WTC11 (cell line): ENCODE results near the gene ABCD2. TPM values are rescaled to one million over a fixed set of nuclear protein-coding genes. Genes with fewer than 3 reads are reported as not detected.

Source experiments
- ATAC-seq: fragments of 200-7000 bp; cut with Tn5 transposase; 2 replicates; pipeline ENCODE4 v1.10.0; 2021; ENCODE audit warnings: mild to moderate bottlenecking, moderate library complexity
- CTCF ChIA-PET: fragments of 300-600 bp; sonication (Branson Sonifier 250); formaldehyde crosslinking; loops from one replicate; lab custom pipeline; 2021; ENCODE audit warnings: antibody characterized with exemption; lab: Charles Lee
- POLR2A ChIA-PET: fragments of 350-600 bp; sonication (Branson Sonifier 250); formaldehyde crosslinking; loops from one replicate; lab custom pipeline; 2021; ENCODE audit warnings: antibody characterized with exemption; lab: Charles Lee
- DNase-seq: peaks from one replicate; pipeline ENCODE4 v3.0.0; 2021; ENCODE audit warnings: low spot score
- H3K27ac Mint-ChIP-seq: 2 replicates; pipeline ENCODE4 v1.8.0; 2021; ENCODE audit warnings: mixed read lengths
- H3K27me3 Mint-ChIP-seq: 2 replicates; pipeline ENCODE4 v1.8.0; 2021; ENCODE audit warnings: low read depth, mild to moderate bottlenecking, moderate library complexity, mixed read lengths
- H3K36me3 Mint-ChIP-seq: 2 replicates; pipeline ENCODE4 v1.8.0; 2021; ENCODE audit warnings: mixed read lengths
- H3K4me1 Mint-ChIP-seq: 2 replicates; pipeline ENCODE4 v1.8.0; 2022; ENCODE audit warnings: mixed read lengths
- H3K4me3 Mint-ChIP-seq: 2 replicates; pipeline ENCODE4 v1.8.0; 2021; ENCODE audit warnings: mild to moderate bottlenecking, moderate library complexity, mixed read lengths
- H3K9me3 Mint-ChIP-seq: 2 replicates; pipeline ENCODE4 v1.8.0; 2021; ENCODE audit warnings: mixed read lengths
- CBFB ChIP-seq: sonication (generic); formaldehyde crosslinking; IDR thresholded peaks from 2 replicates; pipeline ENCODE4 v1.8.1; 2022; ENCODE audit warnings: mild to moderate bottlenecking, low read depth, missing genetic modification reagents
- EMX1 ChIP-seq: fragments of 250-450 bp; sonication (Bioruptor Pico); IDR thresholded peaks from 2 replicates; pipeline ENCODE4 v1.8.0; 2021; ENCODE audit warnings: mild to moderate bottlenecking
- ESRRA ChIP-seq: sonication (generic); formaldehyde crosslinking; IDR thresholded peaks from 2 replicates; pipeline ENCODE4 v1.8.1; 2022; ENCODE audit warnings: mild to moderate bottlenecking, missing genetic modification reagents, borderline replicate concordance
- ETV6 ChIP-seq: sonication (generic); formaldehyde crosslinking; IDR thresholded peaks from 2 replicates; pipeline ENCODE4 v1.8.1; 2022; ENCODE audit warnings: mild to moderate bottlenecking, missing genetic modification reagents
- FOXJ3 ChIP-seq: sonication (generic); formaldehyde crosslinking; IDR thresholded peaks from 2 replicates; pipeline ENCODE4 v1.9.0; 2021; ENCODE audit warnings: missing genetic modification reagents, mild to moderate bottlenecking, borderline replicate concordance
- ZBTB21 ChIP-seq: sonication (generic); formaldehyde crosslinking; IDR thresholded peaks from 2 replicates; pipeline ENCODE4 v1.8.1; 2023; ENCODE audit warnings: mild to moderate bottlenecking, missing genetic modification reagents, borderline replicate concordance
- ZNF138 ChIP-seq: sonication (generic); formaldehyde crosslinking; conservative IDR thresholded peaks from 2 replicates; pipeline ENCODE4 v1.8.1; 2022; ENCODE audit warnings: mild to moderate bottlenecking, moderate library complexity, missing genetic modification reagents
- ZNF232 ChIP-seq: sonication (generic); formaldehyde crosslinking; IDR thresholded peaks from 2 replicates; pipeline ENCODE4 v1.8.0; 2022; ENCODE audit warnings: mild to moderate bottlenecking, missing genetic modification reagents
- total RNA-seq: library from RNA; stranded (reverse); gene quantifications from 3 replicates; pipeline ENCODE4 v1.2.3, GENCODE V29; 2021
- TF ChIP-seq, protein P1 (sequence below): sonication (generic); formaldehyde crosslinking; IDR thresholded peaks from 2 replicates; pipeline ENCODE4 v1.8.1; 2023; ENCODE audit warnings: mild to moderate bottlenecking, missing genetic modification reagents, borderline replicate concordance
- TF ChIP-seq, protein P2 (sequence below): sonication (generic); formaldehyde crosslinking; IDR thresholded peaks from 2 replicates; pipeline ENCODE4 v1.8.0; 2023; ENCODE audit warnings: missing genetic modification reagents
- TF ChIP-seq, protein P3 (sequence below): sonication (generic); formaldehyde crosslinking; IDR thresholded peaks from 2 replicates; pipeline ENCODE4 v1.8.0; 2022; ENCODE audit warnings: mild to moderate bottlenecking, missing genetic modification reagents
- TF ChIP-seq, protein P4 (sequence below): fragments of 250-450 bp; sonication (Bioruptor Pico); IDR thresholded peaks from 2 replicates; pipeline ENCODE4 v1.9.0; 2021; ENCODE audit warnings: moderate library complexity, mild to moderate bottlenecking, inconsistent platforms, borderline replicate concordance
- TF ChIP-seq, protein P5 (sequence below): sonication (generic); formaldehyde crosslinking; IDR thresholded peaks from 2 replicates; pipeline ENCODE4 v1.8.1; 2023; ENCODE audit warnings: mild to moderate bottlenecking, missing genetic modification reagents, moderate library complexity
- TF ChIP-seq, protein P6 (sequence below): fragments of 250-450 bp; sonication (Bioruptor Pico); IDR thresholded peaks from 2 replicates; pipeline ENCODE4 v1.9.0; 2021; ENCODE audit warnings: mild to moderate bottlenecking, borderline replicate concordance
- TF ChIP-seq, protein P7 (sequence below): sonication (generic); formaldehyde crosslinking; IDR thresholded peaks from 2 replicates; pipeline ENCODE4 v1.8.1; 2022; ENCODE audit warnings: low read depth, mild to moderate bottlenecking, moderate library complexity, missing genetic modification reagents, borderline replicate concordance
- TF ChIP-seq, protein P8 (sequence below): sonication (generic); formaldehyde crosslinking; IDR thresholded peaks from 2 replicates; pipeline ENCODE4 v1.8.1; 2022; ENCODE audit warnings: mild to moderate bottlenecking, missing genetic modification reagents, moderate library complexity, borderline replicate concordance
- TF ChIP-seq, protein P9 (sequence below): sonication (generic); formaldehyde crosslinking; IDR thresholded peaks from 2 replicates; pipeline ENCODE4 v1.8.0; 2022; ENCODE audit warnings: mild to moderate bottlenecking, missing genetic modification reagents

Gene ABCD2
- total RNA-seq, 1 experiment from 2014 or later = not detected

DNA sequence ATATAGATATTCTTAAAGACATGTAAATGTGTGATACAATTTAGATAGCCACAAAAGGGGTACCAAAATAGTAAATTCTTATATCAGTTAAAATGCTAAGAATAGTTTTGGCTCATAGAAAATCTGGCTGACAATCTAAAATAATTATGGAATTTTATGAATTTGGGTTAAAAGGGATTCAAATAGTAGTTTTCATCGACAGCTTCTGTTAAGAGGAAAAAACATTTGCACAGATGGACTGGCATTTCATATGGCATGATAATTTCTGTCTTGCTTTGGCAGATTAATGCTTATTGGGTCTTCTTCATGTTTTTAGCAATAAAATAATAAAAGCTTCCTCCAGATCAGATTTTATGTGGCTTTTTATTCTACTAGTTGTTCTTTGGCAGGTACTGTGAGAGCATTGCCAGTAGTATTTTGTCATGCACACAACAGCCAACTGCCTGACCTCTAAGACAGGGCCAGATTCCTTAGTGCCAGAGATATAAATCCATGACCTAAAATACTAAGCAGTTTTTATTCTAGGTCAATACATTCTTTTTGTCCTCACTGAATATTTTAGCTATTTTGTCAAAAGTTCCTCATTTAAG, 9.1 kb downstream of the ABCD2 start:
- no peak for ATAC-seq
- POLR2A ChIA-PET = no interaction called here
- CTCF ChIA-PET = no interaction called here

DNA sequence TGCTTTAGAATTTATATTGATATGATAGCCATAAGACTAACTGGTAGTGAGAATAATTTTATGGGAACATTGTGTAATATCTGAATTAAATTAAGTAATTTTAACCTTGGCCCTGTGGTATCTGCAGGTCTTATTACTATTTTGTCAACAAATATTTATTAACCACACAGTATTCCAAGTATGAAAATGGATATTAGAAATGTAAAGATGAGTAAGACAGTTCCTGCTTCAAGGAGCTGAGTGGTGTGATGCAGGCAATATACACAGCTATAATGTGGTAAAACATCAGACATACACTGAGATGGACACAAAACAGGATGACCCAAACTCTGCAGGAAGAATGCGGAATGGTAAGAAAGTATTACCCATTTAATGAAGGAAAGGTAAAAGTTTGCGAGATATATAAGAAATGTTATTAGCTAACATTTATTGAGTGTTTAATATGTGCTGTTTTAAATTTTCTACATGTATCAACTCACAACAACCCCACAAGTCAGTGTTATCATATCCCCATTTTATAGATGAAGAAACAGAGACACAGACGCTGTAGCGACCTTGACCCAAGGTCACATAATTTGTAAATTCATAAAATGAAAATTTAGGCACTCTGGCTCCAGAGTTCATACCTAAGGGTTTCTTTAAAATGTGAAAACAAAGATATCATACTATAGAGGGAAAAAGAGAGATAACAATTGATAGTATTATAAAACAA, 12.7 kb downstream of the ABCD2 start:
- H3K9me3 Mint-ChIP-seq = no peaks in the 10 kb centered on the region
- DNase-seq (no peak), ATAC-seq (no peak)
- no peak overlapping the region for H3K4me3 Mint-ChIP-seq
- no peaks in the 10 kb centered on the region for H3K36me3 Mint-ChIP-seq
- H3K27me3 Mint-ChIP-seq = no peaks in the 10 kb centered on the region
- peaks cover 8% of the 10 kb centered on the region for H3K4me1 Mint-ChIP-seq
- CTCF ChIA-PET = no interaction called here
- no peak overlapping the region for H3K27ac Mint-ChIP-seq
- POLR2A ChIA-PET = no interaction called here
- TF ChIP-seq, protein P1, sequence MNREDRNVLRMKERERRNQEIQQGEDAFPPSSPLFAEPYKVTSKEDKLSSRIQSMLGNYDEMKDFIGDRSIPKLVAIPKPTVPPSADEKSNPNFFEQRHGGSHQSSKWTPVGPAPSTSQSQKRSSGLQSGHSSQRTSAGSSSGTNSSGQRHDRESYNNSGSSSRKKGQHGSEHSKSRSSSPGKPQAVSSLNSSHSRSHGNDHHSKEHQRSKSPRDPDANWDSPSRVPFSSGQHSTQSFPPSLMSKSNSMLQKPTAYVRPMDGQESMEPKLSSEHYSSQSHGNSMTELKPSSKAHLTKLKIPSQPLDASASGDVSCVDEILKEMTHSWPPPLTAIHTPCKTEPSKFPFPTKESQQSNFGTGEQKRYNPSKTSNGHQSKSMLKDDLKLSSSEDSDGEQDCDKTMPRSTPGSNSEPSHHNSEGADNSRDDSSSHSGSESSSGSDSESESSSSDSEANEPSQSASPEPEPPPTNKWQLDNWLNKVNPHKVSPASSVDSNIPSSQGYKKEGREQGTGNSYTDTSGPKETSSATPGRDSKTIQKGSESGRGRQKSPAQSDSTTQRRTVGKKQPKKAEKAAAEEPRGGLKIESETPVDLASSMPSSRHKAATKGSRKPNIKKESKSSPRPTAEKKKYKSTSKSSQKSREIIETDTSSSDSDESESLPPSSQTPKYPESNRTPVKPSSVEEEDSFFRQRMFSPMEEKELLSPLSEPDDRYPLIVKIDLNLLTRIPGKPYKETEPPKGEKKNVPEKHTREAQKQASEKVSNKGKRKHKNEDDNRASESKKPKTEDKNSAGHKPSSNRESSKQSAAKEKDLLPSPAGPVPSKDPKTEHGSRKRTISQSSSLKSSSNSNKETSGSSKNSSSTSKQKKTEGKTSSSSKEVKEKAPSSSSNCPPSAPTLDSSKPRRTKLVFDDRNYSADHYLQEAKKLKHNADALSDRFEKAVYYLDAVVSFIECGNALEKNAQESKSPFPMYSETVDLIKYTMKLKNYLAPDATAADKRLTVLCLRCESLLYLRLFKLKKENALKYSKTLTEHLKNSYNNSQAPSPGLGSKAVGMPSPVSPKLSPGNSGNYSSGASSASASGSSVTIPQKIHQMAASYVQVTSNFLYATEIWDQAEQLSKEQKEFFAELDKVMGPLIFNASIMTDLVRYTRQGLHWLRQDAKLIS (CRISPR knock-in tag) = no peak
- TF ChIP-seq EMX1 = no peak
- TF ChIP-seq, protein P2, sequence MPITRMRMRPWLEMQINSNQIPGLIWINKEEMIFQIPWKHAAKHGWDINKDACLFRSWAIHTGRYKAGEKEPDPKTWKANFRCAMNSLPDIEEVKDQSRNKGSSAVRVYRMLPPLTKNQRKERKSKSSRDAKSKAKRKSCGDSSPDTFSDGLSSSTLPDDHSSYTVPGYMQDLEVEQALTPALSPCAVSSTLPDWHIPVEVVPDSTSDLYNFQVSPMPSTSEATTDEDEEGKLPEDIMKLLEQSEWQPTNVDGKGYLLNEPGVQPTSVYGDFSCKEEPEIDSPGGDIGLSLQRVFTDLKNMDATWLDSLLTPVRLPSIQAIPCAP (CRISPR knock-in tag) = no peak
- TF ChIP-seq, protein P3, sequence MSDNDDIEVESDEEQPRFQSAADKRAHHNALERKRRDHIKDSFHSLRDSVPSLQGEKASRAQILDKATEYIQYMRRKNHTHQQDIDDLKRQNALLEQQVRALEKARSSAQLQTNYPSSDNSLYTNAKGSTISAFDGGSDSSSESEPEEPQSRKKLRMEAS (CRISPR knock-in tag) = no peak
- TF ChIP-seq, protein P4, sequence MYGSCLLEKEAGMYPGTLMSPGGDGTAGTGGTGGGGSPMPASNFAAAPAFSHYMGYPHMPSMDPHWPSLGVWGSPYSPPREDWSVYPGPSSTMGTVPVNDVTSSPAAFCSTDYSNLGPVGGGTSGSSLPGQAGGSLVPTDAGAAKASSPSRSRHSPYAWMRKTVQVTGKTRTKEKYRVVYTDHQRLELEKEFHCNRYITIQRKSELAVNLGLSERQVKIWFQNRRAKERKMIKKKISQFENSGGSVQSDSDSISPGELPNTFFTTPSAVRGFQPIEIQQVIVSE (CRISPR knock-in tag) = no peak

More for the DNA sequence above, 9.1 kb downstream of the ABCD2 start:
- Mint-ChIP-seq H3K9me3 (no peaks in the 10 kb centered on the region), H3K27ac (no peak overlapping the region), H3K4me3 (no peak overlapping the region), H3K36me3 (no peaks in the 10 kb centered on the region), H3K27me3 (no peaks in the 10 kb centered on the region), H3K4me1 (peaks cover 7% of the 10 kb centered on the region)
- TF ChIP-seq, protein P5, sequence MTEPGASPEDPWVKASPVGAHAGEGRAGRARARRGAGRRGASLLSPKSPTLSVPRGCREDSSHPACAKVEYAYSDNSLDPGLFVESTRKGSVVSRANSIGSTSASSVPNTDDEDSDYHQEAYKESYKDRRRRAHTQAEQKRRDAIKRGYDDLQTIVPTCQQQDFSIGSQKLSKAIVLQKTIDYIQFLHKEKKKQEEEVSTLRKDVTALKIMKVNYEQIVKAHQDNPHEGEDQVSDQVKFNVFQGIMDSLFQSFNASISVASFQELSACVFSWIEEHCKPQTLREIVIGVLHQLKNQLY (CRISPR knock-in tag) = no peak
- TF ChIP-seq, protein P6, sequence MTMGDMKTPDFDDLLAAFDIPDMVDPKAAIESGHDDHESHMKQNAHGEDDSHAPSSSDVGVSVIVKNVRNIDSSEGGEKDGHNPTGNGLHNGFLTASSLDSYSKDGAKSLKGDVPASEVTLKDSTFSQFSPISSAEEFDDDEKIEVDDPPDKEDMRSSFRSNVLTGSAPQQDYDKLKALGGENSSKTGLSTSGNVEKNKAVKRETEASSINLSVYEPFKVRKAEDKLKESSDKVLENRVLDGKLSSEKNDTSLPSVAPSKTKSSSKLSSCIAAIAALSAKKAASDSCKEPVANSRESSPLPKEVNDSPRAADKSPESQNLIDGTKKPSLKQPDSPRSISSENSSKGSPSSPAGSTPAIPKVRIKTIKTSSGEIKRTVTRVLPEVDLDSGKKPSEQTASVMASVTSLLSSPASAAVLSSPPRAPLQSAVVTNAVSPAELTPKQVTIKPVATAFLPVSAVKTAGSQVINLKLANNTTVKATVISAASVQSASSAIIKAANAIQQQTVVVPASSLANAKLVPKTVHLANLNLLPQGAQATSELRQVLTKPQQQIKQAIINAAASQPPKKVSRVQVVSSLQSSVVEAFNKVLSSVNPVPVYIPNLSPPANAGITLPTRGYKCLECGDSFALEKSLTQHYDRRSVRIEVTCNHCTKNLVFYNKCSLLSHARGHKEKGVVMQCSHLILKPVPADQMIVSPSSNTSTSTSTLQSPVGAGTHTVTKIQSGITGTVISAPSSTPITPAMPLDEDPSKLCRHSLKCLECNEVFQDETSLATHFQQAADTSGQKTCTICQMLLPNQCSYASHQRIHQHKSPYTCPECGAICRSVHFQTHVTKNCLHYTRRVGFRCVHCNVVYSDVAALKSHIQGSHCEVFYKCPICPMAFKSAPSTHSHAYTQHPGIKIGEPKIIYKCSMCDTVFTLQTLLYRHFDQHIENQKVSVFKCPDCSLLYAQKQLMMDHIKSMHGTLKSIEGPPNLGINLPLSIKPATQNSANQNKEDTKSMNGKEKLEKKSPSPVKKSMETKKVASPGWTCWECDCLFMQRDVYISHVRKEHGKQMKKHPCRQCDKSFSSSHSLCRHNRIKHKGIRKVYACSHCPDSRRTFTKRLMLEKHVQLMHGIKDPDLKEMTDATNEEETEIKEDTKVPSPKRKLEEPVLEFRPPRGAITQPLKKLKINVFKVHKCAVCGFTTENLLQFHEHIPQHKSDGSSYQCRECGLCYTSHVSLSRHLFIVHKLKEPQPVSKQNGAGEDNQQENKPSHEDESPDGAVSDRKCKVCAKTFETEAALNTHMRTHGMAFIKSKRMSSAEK = no peak
- no peak for TF ChIP-seq CBFB (CRISPR knock-in tag)
- TF ChIP-seq, protein P7, sequence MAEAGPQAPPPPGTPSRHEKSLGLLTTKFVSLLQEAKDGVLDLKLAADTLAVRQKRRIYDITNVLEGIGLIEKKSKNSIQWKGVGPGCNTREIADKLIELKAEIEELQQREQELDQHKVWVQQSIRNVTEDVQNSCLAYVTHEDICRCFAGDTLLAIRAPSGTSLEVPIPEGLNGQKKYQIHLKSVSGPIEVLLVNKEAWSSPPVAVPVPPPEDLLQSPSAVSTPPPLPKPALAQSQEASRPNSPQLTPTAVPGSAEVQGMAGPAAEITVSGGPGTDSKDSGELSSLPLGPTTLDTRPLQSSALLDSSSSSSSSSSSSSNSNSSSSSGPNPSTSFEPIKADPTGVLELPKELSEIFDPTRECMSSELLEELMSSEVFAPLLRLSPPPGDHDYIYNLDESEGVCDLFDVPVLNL (CRISPR knock-in tag) = no peak
- TF ChIP-seq, protein P8, sequence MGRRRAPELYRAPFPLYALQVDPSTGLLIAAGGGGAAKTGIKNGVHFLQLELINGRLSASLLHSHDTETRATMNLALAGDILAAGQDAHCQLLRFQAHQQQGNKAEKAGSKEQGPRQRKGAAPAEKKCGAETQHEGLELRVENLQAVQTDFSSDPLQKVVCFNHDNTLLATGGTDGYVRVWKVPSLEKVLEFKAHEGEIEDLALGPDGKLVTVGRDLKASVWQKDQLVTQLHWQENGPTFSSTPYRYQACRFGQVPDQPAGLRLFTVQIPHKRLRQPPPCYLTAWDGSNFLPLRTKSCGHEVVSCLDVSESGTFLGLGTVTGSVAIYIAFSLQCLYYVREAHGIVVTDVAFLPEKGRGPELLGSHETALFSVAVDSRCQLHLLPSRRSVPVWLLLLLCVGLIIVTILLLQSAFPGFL = no peak
- TF ChIP-seq FOXJ3 (CRISPR knock-in tag) = no peak
- TF ChIP-seq ZNF138 (CRISPR knock-in tag) = no peak
- no peak for TF ChIP-seq ETV6 (CRISPR knock-in tag)
- no peak for TF ChIP-seq ZBTB21 (CRISPR knock-in tag)
- TF ChIP-seq, protein P9, sequence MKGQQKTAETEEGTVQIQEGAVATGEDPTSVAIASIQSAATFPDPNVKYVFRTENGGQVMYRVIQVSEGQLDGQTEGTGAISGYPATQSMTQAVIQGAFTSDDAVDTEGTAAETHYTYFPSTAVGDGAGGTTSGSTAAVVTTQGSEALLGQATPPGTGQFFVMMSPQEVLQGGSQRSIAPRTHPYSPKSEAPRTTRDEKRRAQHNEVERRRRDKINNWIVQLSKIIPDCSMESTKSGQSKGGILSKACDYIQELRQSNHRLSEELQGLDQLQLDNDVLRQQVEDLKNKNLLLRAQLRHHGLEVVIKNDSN (CRISPR knock-in tag) = no peak
- no peak for TF ChIP-seq ZNF232
- TF ChIP-seq, protein P3 (CRISPR knock-in tag) = no peak
- TF ChIP-seq ESRRA (CRISPR knock-in tag) = no peak
- no peak for DNase-seq
